Fibroblast of lung (primary cell): ENCODE data around the gene GOLGA6L1.
"Not testable (repeated sequence)": the region's sequence is repeated elsewhere in the genome, so short reads cannot be mapped to it uniquely, and the experiment has no call there.

Experiments
- EZH2 ChIP-seq: IDR thresholded peaks from 2 replicates; pipeline ENCODE4 v1.5.1; 2012; ENCODE audit warnings: low read length, control low read depth, mild to moderate bottlenecking; ENCODE audit errors: missing control alignments
- TF ChIP-seq, protein P1 (sequence below), 2 donors: IDR thresholded peaks in 1 of 2; conservative IDR thresholded peaks in 1 of 2; 1 replicate in 1 of 2; 2 replicates in 1 of 2; pipeline ENCODE4 v1.5.1; 2011 to 2012; ENCODE audit warnings: low read length in 2 of 2, control low read depth in 1 of 2, inconsistent platforms in 1 of 2, low read depth in 1 of 2, mild to moderate bottlenecking in 1 of 2

DNA sequence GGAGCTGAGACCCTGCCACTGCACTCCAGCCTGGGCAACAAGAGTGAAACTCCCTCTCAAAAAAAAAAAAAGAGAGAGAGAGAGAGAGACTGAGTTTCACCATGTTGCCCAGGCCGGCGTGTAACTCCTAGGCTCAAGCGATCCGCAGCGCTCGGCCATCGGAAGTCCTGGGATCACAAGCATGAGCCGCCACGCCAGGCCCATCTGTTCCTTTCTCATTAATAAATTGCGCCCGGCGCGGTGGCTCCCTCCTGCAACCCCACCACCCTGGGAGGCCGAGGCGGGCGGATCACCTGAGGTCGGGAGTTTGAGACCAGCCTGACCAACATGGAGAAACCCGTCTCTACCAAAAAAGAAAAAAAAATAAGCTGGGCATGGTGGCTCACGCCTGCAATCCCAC, 39.0 kb upstream of the GOLGA6L1 start:
- not testable (repeated sequence) for TF ChIP-seq EZH2
- TF ChIP-seq, protein P1, sequence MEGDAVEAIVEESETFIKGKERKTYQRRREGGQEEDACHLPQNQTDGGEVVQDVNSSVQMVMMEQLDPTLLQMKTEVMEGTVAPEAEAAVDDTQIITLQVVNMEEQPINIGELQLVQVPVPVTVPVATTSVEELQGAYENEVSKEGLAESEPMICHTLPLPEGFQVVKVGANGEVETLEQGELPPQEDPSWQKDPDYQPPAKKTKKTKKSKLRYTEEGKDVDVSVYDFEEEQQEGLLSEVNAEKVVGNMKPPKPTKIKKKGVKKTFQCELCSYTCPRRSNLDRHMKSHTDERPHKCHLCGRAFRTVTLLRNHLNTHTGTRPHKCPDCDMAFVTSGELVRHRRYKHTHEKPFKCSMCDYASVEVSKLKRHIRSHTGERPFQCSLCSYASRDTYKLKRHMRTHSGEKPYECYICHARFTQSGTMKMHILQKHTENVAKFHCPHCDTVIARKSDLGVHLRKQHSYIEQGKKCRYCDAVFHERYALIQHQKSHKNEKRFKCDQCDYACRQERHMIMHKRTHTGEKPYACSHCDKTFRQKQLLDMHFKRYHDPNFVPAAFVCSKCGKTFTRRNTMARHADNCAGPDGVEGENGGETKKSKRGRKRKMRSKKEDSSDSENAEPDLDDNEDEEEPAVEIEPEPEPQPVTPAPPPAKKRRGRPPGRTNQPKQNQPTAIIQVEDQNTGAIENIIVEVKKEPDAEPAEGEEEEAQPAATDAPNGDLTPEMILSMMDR (conservative IDR thresholded peaks at IDR 0.05 in 1 of 2, IDR thresholded peaks at IDR 0.05 in 1 of 2; ENCODE audit: low read depth in 1 of 2, low read length in 2 of 2): not testable (repeated sequence)
